Liver (tissue), 9 donors: Measurements from ENCODE around the gene ISX. TPM values are rescaled to one million over a fixed set of nuclear protein-coding genes. Genes with fewer than 3 reads are reported as not detected.

Source experiments
- DNase-seq: peaks from one replicate; pipeline ENCODE4 v3.0.0-alpha.2; 2017; ENCODE audit warnings: low spot score
- H3K27ac ChIP-seq, 2 donors: one replicate each; pipeline ENCODE4 v1.7.0; 2013; ENCODE audit warnings: inconsistent platforms in 2 of 2, low read length in 2 of 2, control low read depth in 1 of 2, low read depth in 1 of 2, mild to moderate bottlenecking in 1 of 2
- H3K27me3 ChIP-seq, 4 donors: one replicate each; pipeline versions ENCODE4 v1.6.1 to v1.7.0; 2013; ENCODE audit warnings: low read length in 3 of 4, inconsistent platforms in 1 of 4, mild to moderate bottlenecking in 1 of 4, moderate library complexity in 1 of 4; ENCODE audit not compliant: control insufficient read depth in 4 of 4, insufficient read depth in 4 of 4
- H3K36me3 ChIP-seq, 4 donors: one replicate each; pipeline versions ENCODE4 v1.6.1 to v1.7.0; 2013; ENCODE audit warnings: low read length in 3 of 4, mild to moderate bottlenecking in 3 of 4, low read depth in 1 of 4, moderate library complexity in 1 of 4; ENCODE audit not compliant: control insufficient read depth in 4 of 4, insufficient read depth in 3 of 4
- H3K4me1 ChIP-seq, 4 donors: one replicate each; pipeline versions ENCODE4 v1.6.1 to v1.7.0; 2013; ENCODE audit warnings: low read length in 3 of 4, mild to moderate bottlenecking in 3 of 4, moderate library complexity in 1 of 4; ENCODE audit not compliant: control insufficient read depth in 4 of 4, insufficient read depth in 4 of 4
- H3K4me3 ChIP-seq, 3 donors: one replicate each; pipeline versions ENCODE4 v1.6.1 to v1.7.0; 2013; ENCODE audit warnings: low read length in 3 of 3, control low read depth in 1 of 3, low read depth in 1 of 3, mild to moderate bottlenecking in 1 of 3
- H3K9ac ChIP-seq, 2 donors: one replicate each; pipeline ENCODE4 v1.7.0; 2013; ENCODE audit warnings: low read length in 2 of 2, mild to moderate bottlenecking in 2 of 2, moderate library complexity in 2 of 2, control low read depth in 1 of 2, low read depth in 1 of 2
- H3K9me3 ChIP-seq, 4 donors: one replicate each; pipeline versions ENCODE4 v1.6.1 to v1.7.0; 2013; ENCODE audit warnings: low read length in 3 of 4; ENCODE audit not compliant: control insufficient read depth in 4 of 4
- ATF3 ChIP-seq: IDR thresholded peaks from 2 replicates; pipeline ENCODE4 v1.6.1; 2016; ENCODE audit warnings: antibody characterized with exemption
- CTCF ChIP-seq: fragments of 150-350 bp; IDR thresholded peaks from 2 replicates; pipeline ENCODE4 v1.5.1; 2017; ENCODE audit warnings: improper control_type of control experiment, low read depth, low read length; ENCODE audit not compliant: missing input control
- EGR1 ChIP-seq, 2 donors: IDR thresholded peaks; 2 replicates each; pipeline ENCODE4 v1.6.1; 2016 to 2018; ENCODE audit warnings: antibody characterized with exemption in 2 of 2, low read depth in 2 of 2
- FOXA1 ChIP-seq: IDR thresholded peaks from 2 replicates; pipeline ENCODE4 v1.6.1; 2016; ENCODE audit warnings: antibody characterized with exemption
- MAX ChIP-seq: IDR thresholded peaks from 2 replicates; pipeline ENCODE4 v1.6.1; 2016; ENCODE audit warnings: antibody characterized with exemption
- NR2F2 ChIP-seq: IDR thresholded peaks from 2 replicates; pipeline ENCODE4 v1.6.1; 2016; ENCODE audit warnings: antibody characterized with exemption
- RAD21 ChIP-seq, 2 donors: IDR thresholded peaks; 2 replicates each; pipeline ENCODE4 v1.6.1; 2016; ENCODE audit warnings: antibody characterized with exemption in 2 of 2, mild to moderate bottlenecking in 2 of 2
- REST ChIP-seq: IDR thresholded peaks from 2 replicates; pipeline ENCODE4 v1.6.1; 2016; ENCODE audit warnings: antibody characterized with exemption, mild to moderate bottlenecking
- RXRA ChIP-seq, 2 donors: IDR thresholded peaks; 2 replicates each; pipeline ENCODE4 v1.6.1; 2017 to 2018; ENCODE audit warnings: antibody characterized with exemption in 2 of 2, mild to moderate bottlenecking in 1 of 2
- YY1 ChIP-seq: IDR thresholded peaks from 2 replicates; pipeline ENCODE4 v1.6.1; 2016; ENCODE audit warnings: antibody characterized with exemption, mild to moderate bottlenecking
- ZBTB33 ChIP-seq: IDR thresholded peaks from 2 replicates; pipeline ENCODE4 v1.6.1; 2016; ENCODE audit warnings: antibody characterized with exemption
- WGBS: extraction: QIAGEN DNeasy Blood & Tissue Kit; methylation state at CpG from one replicate; pipeline ENCODE4 v1.1.7; 2013; 5-methylcytosine and 5-hydroxymethylcytosine counted together
- polyA plus RNA-seq, 2 donors: library from polyadenylated mRNA; stranded (reverse) in 1 of 2; unstranded in 1 of 2; fragments of 200-250 nt in 1 of 2; fragments of >200 nt in 1 of 2; fragmentation: Nextera tagmentation in 1 of 2; extraction: Ambion mirVana in 1 of 2; gene quantifications; one replicate each; pipeline versions ENCODE4 v1.2.1 to v1.2.3, GENCODE V29; 2013 to 2015
- total RNA-seq, 2 donors: library from RNA; depleted of rRNA; stranded (reverse); fragments of >200 nt; gene quantifications; one replicate each; pipeline ENCODE4 v1.2.3, GENCODE V29; 2014
- donor health status: healthy.
- donor health status: healthy.
- donor health status: healthy.
- donor health status: healthy.
- donor health status: healthy.

The ISX gene
- total and polyA plus RNA-seq, 4 donors = 0.03 to 2.7 TPM; not detected in 2

- Histone ChIP-seq H3K36me3 (no peaks in the 10 kb centered on the region), H3K4me1 (no peaks in the 10 kb centered on the region), H3K27me3 (peaks cover 0 to 10% (median 3%) of the 10 kb centered on the region in 4 donors), H3K4me3 (no peak overlapping the region), H3K9ac (no peak overlapping the region), H3K27ac (no peak overlapping the region), H3K9me3 (peaks cover 0 to 2% (median 0%) of the 10 kb centered on the region in 4 donors)
- 67% methylated on average over 3 of the region's 3 CpGs for WGBS
- no peak for TF ChIP-seq MAX
- DNase-seq = no peak
These were observed 11.9 kb upstream of the ISX start for GRCh38 chr22:35054064-35054463.

GRCh38 chr22:35056486-35056885 lies 9.5 kb upstream of the ISX start:
- no peaks in the 10 kb centered on the region for H3K4me1 ChIP-seq
- no peaks in the 10 kb centered on the region for H3K36me3 ChIP-seq
- no peak overlapping the region for H3K4me3 ChIP-seq
- no peak for DNase-seq
- H3K9ac ChIP-seq = no peak overlapping the region
- no peak overlapping the region for H3K27ac ChIP-seq
- peaks cover 0 to 10% (median 3%) of the 10 kb centered on the region in 4 donors for H3K27me3 ChIP-seq
- peaks cover 0 to 2% (median 0%) of the 10 kb centered on the region in 4 donors for H3K9me3 ChIP-seq
- TF ChIP-seq ATF3 (no peak), MAX (no peak), ZBTB33 (no peak), FOXA1 (no peak), REST (no peak), YY1 (no peak), EGR1 (IDR thresholded peaks at IDR 0.05; ENCODE audit: low read depth in 2 of 2) (no peak), RXRA (IDR thresholded peaks at IDR 0.05) (no peak), RAD21 (IDR thresholded peaks at IDR 0.05) (no peak), NR2F2 (no peak), CTCF (no peak)
